Activated T-helper 1 cell treated with Interleukin-2 at 50 U/mL for 16 hours (primary cell): ENCODE data around the gene SERINC1.

ENCODE experiments used
- DNase-seq: peaks from one replicate; pipeline ENCODE4 v3.0.0-alpha.2; 2020; ENCODE audit warnings: low read depth

The SERINC1 gene

DNA sequence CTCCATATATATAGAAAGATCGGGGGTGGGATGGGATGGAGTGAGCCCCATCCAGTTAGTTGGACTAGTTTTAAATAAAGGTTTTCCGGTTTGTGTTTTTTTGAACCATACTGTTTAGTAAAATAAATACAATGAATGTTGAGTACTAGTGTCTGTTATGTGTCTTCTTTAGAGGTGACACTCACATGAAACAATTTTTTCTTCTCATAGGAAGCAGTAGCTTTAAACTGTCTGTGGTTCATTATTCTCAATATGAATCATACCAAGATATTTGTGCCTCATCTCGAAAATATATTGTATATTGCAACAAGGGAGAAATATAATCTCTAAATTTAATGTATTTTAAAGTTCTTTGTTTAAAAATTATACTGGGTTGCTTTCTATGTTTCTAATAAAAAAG, 38.8 kb downstream of the SERINC1 start:
- no peak for DNase-seq

DNA sequence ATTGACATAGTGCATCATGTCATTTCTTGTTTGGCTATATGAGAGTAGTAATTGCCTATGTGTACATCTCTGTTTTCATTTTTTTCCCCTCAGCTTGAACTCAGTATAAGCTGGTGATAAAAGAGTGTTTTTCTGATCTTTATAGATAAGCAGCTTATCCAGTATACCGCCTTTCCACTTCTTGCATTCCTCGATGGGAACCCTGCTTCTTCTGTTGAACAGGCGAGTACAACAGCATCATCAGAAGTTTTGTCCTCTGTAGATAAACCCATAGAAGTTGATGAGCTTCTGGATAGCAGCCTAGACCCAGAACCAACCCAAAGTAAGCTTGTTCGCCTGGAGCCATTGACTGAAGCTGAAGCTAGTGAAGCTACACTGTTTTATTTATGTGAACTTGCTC, 39.8 kb downstream of the SERINC1 start:
- DNase-seq = no peak

DNA sequence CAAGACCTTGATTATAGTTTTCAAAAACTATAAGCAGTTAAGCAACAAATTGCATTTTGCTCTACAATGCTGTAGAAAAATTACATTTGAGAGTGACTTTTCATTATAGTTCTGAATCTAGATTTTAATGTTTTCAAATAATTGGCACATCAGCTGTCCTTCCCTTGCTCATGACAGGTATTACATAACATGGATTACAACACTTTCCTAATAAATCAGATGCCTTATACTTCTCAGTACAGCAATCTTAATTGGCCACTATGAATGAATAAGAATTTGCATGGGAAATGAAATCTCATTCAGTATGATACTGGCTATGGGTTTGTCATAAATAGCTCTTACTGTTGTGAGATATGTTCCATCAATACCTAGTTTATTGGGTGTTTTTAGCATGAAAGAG, 42.3 kb downstream of the SERINC1 start:
- DNase-seq = no peak

DNA sequence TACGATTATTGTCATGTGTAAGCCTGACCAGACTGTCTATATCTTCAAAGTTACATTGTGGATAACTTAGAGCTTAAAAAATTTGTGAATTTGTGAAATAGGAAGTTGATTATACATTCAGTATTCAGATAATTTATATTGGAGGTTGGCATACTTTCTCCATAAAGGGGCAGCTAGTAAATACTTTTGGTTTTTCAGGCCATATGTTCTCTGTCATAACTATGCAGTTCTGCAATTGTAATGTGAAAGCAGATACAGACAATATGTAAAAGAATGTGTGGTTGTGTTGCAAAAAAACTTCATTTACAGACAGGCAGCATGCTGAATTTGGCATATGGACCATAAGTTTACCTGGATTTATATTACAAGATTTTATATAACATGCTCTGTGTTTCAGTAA, 42.8 kb downstream of the SERINC1 start:
- no peak for DNase-seq

DNA sequence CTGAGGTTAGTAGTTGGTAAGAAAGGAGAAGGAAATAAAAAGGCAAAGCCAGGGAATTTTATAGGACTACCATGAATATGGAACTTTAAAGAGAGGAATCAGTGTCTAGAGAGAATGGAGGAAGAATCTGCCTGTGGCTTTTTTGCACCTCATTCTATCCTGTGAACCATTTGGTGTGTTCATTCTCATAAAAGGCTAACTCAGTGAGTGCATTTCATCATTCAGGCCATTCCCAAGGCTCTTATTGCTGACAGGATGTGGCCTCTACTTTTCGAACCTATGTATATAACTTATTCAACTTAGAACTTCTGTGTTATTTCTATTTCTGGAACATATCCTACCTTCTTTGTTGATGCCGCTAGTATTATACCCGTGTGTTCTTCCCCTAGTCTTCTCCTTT, 45.0 kb downstream of the SERINC1 start:
- DNase-seq = no peak

DNA sequence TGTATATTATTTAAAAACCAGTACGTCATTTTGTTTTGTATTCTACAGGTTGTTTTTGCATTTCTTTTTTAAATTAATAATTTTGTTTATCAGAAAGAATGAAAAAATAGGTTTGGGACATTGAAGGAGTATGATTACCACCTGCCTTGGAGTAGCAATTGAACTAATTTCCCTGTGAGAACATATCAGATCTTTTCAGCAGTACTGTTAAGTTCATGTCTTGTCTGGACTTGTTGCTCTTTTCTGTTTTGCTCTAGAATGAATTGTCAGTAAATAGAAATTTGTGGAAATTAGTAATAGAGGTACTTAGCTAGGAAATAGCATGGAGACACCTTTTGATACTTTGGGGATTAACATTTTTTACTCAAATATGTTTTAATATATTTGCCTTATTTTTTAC, 47.9 kb downstream of the SERINC1 start:
- no peak for DNase-seq

DNA sequence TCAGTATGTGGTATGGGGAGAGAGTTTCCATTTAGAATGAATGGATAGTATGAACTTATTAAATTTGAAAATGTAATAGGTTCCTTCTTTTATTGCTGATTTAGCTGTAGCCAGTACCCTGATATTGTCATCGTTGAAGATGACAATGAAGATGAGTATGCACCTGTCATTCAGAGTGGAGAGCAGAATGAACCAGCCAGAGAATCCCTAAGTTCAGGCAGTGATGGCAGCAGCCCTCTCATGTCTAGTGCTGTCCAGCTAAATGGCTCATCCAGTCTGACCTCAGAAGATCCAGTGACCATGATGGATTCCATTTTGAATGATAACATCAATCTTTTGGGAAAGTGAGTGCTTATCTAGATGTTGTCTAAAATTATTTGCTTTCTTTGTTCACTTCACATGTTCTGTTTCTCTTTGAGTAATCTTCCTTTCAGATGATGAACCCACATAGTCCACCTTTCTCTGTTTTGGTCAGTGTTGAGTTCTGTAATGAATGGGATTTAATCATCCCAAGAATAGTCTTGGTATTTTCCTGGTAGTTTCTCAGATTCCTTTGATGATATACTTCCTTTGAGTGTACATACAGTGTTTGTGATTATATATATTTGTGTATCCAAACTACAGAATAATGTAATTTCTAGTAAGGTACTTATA, 48.9 kb downstream of the SERINC1 start:
- DNase-seq = no peak

DNA sequence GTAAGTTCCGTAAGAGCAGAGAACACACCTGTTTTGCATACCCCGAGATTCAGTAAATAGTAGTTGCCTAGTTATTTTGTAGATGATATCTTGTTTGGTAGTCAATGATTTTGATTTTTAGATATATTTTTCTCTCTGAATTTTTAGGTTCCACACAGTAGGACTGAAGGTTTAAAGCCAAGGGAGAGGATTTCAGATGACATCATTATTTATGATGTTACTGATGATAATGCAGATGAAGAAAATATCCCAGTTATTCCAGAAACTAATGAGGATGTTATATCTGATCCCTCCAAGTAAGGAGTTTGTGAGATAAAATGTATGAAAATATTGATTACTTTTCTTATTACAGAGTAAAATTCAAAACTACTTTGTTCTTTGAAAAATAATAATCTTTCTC, 49.6 kb downstream of the SERINC1 start:
- DNase-seq = no peak

DNA sequence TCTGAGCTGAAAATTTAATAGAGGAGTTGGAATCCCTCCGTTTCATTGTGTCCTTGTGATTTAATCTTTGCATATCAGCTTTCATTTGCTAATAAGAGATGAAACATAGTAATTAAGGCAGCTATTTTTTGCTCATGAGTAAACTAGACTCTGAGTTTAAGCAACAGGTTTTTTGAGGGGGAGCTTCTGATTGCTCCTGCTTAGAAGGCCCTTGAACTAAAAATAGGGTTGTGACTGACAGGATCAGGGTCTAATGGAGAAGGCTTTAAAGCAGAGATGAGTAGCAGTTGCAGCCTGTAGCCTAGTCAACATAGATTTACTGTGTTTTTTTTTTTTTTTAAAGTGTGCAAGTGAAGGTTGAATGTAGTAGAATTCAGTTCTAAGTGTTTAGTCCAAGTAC, 54.8 kb downstream of the SERINC1 start:
- DNase-seq = no peak

DNA sequence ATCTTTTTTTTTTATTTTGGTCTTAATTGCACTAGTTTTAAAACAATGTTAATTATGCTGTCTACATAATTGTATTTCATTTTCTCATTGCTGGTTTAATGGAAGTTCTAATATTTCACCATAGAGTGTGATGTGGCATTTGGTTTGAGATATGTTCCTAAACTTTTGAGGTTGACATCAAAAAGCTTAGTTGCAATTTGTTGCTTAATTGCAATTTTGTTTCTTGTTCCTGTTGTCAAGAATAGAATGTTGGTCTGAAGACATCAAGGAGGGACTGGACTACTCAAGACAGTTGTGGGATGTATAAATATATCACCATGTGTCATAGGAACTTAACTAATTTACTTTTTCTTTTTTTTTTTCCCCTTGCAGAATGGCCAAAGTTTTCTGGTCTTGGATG, 59.6 kb downstream of the SERINC1 start:
- no peak for DNase-seq

DNA sequence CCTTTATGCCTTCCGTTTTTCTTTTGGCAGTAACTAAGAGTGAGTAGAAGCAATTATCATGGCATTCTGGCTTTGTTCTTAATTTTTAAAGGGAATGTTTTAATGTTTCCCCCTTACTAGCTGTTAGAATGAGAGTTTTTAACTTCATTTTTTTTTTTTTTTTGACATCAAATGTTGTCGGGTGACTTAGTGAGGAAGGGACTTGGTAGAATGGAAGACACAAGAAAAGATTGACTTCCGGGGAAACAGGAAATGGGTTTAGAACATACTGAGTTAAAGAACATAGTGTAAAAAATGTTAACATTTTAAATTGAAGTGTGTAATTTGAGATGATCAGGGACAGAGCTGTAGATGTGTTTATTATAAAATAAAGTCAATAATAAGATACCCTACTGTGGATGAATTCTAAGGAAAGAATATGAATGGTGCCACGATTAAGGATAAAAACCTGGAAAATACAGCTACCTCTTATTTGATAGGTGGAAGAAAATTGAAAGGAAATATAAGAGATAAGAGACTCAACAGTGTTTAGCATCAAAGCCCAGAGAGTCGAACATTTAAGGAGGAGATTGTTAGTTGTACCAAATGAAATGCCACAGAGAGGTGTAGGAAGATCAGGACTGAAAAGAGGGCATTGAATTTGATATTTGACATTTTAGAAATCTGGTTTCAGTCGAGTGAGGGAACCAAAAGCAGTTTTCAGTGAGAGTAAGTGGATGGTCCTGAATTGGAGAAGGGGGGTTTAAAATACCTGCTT, 62.7 kb downstream of the SERINC1 start:
- DNase-seq = no peak

DNA sequence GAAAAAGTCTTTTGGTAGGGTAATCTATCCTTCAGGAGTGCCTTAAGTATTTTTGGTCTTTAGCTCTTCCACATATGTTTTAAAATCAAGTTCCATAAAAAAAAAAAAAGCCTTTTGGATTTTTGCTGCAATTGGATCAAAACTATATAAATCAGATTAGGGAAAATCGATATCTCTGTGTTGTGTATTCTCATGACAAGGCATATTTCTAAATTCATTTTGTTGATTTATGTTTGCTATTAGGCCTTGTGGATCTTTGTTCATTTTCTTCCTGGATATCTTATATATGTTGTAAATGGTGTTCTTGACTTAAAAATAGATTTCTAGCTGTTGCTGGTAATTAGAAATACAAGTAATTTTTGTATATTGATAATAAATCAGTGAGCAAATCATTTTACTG, 63.4 kb downstream of the SERINC1 start:
- no peak for DNase-seq

DNA sequence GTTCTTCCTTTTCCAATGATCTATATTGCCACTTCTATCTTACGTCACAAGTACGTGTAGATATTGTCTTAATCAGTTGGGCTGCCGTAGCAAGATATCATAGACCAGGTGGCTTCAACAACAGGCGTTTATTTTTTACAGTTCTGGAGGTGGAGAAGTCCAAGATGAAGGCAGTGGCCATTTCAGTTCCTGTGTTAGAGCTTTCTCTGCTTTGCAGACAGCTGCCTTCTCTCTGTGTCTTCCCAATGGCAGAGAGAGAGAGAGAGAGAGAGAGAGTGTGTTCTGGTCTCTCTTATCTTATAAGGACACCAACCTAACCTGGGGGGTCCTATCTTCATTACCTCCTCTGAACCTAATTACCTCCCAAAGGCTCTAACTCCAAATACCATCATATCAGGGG, 63.9 kb downstream of the SERINC1 start:
- no peak for DNase-seq

DNA sequence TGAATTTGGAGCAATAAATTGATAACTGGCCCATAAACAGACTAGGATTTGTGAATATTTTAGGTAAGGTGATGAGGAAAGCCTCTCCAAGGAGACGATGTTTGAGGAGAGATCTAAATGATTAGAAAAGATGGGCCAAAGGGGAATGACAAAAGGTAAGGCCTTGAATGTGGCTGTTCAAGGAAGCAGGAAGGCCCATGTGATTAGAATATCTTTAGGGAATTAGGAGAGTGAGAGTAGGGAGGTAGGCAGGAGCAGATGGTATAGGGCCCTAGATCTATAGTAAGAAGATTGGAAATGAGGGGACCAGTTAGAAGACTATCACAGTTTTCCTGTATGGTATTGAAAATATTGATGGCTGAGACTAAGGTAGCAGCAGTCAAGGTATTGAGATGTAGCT, 65.4 kb downstream of the SERINC1 start:
- no peak for DNase-seq

DNA sequence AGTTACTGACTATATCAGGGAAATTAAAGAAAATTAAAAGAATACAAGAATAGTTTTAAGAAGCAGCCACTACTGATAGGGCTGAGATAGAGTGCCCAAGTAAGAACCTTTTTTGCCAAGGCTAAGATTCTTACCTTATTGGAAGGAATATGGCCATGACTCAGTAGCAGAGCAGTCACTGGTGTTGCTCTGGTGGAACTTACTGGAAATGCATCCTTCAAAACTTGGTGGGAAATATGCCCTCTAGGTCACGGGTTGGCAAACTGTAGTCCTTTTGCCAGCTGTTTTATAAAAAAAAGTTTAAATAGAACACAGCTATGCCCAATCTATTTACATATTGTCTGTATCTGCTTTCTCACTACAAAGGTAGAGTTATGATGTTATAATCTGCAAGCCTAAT, 66.2 kb downstream of the SERINC1 start:
- no peak for DNase-seq

DNA sequence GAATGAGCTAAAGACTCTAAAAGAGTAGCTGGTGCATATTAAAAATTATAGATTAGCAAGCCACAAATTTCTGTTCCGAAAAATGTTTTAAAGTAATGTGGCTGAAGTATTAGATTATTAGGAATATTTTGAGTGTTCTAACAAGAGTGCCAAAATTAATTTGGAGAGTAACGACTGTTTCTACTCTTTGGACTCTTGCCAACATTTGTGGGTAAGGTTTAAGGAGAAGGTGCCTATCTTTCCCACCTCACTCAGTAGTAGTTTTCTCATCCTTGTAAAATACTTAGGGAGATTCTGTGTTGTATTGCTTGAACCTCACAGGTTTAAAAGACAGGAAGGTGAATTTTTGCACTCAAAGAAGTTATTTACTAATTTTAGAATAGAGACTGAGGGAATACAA, 67.2 kb downstream of the SERINC1 start:
- DNase-seq = no peak

DNA sequence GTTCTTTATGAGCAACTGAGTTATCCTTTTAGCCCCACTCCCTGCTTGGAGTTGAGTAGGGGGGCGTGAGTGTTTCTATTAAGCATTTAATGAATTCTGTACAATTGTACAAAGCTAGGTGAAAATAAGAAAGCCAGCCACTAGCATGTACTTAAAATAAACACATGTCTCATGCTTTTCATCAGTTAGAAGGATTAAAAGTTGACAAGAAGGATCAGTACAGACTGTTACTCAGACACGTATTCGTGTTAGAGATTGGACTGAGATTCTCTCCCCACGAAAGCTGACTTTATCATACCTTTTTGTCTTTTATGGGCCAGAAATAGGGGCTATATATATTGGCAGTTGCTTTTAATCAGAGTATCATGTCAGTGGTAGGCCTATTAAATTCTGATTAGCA, 70.5 kb downstream of the SERINC1 start:
- no peak for DNase-seq

DNA sequence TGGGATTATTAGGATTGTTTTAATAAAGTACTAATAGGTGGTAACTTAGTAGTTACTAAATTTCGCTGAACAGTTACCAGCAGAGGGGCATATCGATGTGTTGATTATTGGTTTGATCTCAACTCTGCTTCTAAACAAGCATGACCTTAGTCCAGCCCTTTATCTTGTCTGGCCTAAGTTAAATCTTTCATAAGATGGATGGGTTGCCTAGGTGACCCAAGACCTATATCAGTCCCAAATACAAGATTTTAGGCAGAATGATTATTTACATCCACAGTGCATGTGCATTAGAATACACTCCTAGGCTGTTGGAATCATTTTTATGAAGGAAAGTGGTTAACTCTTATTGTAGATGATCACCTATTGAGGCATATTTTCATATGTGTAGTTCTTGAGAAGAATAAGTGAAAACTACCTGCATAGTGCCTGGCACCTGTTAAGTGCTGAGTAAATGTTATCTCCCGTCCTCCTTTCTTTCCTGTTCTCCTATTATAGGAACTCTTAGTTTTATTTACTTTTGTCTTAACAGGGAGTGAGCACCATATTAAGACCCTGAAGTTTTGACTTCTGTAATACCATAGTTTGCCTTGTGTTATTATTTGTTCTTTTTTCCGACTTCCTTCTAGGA, 71.0 kb downstream of the SERINC1 start:
- DNase-seq = no peak

DNA sequence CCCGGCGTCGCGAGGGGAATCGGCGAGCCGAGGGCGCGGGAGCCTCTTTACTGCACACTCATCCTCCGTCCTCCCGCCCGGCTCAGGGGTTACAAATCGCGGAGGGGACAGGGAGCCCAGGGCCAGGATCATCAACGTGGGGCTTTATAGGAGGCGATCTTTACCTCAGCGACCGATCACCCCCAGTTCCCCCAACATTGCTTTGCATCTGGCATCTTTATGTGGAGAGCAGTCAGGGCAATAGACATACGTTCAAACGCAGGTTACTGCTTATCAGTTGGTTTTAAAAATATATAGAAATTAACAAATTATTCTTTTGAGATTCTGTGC, 71.5 kb downstream of the SERINC1 start:
- DNase-seq = no peak

DNA sequence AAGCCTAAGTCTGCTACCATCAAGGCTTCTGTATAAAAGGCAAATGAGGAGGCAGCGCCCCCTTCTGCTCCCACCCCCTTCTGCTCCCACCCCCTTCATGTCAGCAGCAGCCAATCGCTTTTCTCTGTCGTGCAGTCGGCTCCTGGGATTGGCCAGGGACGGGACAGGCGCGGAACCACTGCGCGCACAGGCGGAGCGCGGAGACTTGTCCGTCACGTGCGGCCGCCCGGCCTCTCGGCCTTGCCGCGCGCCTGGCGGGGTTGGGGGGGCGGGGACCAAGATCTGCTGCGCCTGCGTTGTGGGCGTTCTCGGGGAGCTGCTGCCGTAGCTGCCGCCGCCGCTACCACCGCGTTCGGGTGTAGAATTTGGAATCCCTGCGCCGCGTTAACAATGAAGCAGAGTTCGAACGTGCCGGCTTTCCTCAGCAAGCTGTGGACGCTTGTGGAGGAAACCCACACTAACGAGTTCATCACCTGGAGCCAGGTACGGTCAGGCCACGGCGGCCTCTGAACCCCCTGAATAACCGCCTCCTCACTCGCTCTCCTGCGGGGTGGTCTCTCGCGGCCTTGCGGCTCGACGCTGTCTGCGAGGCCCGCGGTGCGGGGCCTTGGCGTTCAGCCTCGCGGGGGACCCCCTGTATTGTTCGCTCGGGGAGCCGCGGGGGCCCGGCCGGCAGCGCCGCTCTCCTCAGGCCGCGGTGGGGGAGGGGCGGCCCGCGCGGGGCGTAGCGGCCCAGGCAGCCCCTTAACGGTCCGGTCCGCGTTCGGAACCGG, 72.1 kb downstream of the SERINC1 start, which contains the start of gene HSF2:
Gene HSF2 (plus strand): TSS at position 305 of the 773 bp plus-strand sequence. CDS start 86 bp downstream, at position 391.
- DNase-seq = peak; percentile 90

DNA sequence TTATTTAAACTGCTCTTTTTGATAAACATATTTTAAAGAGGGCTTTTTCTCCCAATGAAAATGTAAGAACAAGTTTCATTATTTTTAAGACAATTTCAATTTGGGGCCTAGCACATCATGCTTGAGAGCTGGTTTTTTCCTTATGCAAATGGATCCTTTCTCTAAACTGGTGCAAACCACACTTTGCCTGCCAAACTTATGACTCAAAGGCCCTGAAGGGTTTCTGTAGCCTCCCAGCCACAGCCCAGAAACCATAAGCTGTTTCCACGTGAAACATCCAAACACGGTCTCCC, 72.6 kb downstream of the SERINC1 start:
- DNase-seq = no peak

DNA sequence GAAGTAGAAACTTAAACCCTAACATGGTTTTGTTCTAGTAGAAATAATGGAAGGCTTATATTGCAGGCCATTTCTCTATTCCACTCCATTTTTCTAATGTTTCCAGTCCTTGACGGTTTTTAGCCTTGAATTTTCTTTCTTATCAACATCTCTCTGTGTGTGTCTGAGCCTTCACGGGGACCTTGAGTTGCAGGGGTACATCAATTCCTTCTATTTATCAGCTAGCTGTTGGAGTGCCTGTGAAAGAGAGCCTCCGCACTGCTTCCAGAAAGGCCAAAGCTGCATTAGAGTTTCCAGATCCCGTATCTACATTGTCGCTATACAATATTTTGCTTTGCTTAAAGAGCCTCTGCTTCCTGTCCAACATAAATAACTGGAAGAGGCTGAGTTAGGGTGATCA, 77.6 kb downstream of the SERINC1 start:
- no peak for DNase-seq

DNA sequence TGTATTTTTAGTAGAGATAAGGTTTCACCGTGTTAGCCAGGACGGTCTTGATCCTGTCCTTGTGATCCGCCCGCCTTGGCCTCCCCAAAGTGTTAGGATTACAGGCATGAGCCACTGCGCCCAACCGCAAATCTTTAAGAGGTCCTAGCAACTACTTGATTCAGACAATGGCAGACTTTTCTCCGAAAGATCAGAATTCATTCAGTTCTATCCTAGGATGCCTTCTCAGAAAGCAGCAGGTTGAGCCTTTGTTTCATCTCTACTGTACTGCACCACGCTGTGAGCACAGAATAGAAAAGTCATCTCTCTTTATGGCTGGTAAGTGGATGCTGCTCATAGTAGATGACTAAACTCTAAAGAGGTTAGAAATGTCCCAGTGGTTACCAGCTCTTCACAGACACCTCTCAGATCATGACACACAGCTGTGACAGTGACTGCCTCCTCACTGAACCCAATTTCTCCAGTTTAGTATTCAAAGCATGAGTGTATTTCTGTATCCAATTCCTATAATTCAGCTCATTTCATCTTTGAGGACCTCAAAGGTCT, 78.2 kb downstream of the SERINC1 start:
- no peak for DNase-seq
